IMR-90 (cell line): ENCODE measurements around the gene RABGGTA.

Source experiments
- CEBPB ChIP-seq: IDR thresholded peaks from 2 replicates; pipeline ENCODE4 v1.6.1; 2012; ENCODE audit warnings: low read depth, low read length, improper control_type of control experiment
- CHD1 ChIP-seq: IDR thresholded peaks from 2 replicates; pipeline ENCODE4 v1.6.1; 2012; ENCODE audit warnings: low read depth, low read length, improper control_type of control experiment
- POLR2A ChIP-seq: IDR thresholded peaks from 2 replicates; pipeline ENCODE4 v1.6.1; 2012; ENCODE audit warnings: mild to moderate bottlenecking, low read depth, low read length
- TF ChIP-seq, protein P1 (sequence below): conservative IDR thresholded peaks from 2 replicates; pipeline ENCODE4 v1.5.1; 2012; ENCODE audit warnings: mild to moderate bottlenecking, low read depth, low read length, improper control_type of control experiment
- TF ChIP-seq, protein P2 (sequence below): fragments of 150-350 bp; IDR thresholded peaks from 2 replicates; pipeline ENCODE4 v1.6.1; 2017; ENCODE audit warnings: mild to moderate bottlenecking, antibody characterized with exemption, low read length, low read depth

DNA sequence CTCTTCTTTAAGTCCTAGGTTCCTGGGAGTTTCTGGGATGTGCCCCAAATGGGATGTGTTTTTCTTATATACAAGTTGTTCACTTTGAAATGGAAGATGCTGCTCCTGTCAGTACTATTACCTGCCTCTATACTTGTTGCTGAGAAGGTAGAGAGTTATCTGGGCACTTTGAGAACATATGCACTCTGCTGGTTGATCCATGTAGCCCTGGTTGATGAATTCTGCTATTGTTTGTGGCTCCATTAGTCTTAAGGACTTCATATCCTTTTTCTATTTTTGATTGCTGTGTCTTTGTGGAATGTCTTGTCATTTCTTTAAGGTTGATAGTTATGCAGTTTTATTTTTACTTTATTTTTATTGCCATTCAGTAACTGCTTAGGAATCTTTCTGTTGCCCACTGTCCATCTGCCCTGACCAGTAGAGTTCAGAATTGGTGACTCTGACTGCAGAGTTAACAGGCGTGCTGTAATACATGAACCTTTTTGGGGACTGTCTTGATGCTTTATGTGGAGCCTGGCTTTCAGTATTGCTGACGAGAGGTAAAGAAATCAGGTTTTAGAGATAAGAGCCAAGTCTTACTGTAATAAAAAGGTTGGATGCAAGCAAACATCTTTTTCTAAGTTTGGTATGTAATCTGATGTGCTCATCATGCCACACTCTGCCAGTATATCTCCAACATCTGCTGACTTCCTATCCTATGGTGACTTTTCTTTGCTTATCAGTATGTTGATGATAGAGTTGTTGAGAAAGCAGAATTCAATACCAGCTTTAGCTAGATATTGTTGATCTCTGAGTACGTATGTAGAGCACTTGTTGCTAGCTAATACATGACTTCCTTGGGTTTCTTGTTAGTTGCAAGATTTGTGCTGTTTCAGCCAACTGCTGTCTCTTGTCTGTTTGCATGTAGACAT is 37.0 kb downstream of the RABGGTA start:
- TF ChIP-seq, protein P1, sequence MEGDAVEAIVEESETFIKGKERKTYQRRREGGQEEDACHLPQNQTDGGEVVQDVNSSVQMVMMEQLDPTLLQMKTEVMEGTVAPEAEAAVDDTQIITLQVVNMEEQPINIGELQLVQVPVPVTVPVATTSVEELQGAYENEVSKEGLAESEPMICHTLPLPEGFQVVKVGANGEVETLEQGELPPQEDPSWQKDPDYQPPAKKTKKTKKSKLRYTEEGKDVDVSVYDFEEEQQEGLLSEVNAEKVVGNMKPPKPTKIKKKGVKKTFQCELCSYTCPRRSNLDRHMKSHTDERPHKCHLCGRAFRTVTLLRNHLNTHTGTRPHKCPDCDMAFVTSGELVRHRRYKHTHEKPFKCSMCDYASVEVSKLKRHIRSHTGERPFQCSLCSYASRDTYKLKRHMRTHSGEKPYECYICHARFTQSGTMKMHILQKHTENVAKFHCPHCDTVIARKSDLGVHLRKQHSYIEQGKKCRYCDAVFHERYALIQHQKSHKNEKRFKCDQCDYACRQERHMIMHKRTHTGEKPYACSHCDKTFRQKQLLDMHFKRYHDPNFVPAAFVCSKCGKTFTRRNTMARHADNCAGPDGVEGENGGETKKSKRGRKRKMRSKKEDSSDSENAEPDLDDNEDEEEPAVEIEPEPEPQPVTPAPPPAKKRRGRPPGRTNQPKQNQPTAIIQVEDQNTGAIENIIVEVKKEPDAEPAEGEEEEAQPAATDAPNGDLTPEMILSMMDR = no peak
- TF ChIP-seq CHD1 (no peak), POLR2A (no peak), CEBPB (no peak)
- TF ChIP-seq, protein P2, sequence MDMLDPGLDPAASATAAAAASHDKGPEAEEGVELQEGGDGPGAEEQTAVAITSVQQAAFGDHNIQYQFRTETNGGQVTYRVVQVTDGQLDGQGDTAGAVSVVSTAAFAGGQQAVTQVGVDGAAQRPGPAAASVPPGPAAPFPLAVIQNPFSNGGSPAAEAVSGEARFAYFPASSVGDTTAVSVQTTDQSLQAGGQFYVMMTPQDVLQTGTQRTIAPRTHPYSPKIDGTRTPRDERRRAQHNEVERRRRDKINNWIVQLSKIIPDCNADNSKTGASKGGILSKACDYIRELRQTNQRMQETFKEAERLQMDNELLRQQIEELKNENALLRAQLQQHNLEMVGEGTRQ = no peak
